Inflammatory macrophage (primary cell): ENCODE data around the gene AP3B2.

ENCODE experiments used
- DNase-seq, 2 donors: peaks; one replicate each; pipeline ENCODE4 v3.0.0-alpha.2; 2020 to 2022

The AP3B2 gene

DNA sequence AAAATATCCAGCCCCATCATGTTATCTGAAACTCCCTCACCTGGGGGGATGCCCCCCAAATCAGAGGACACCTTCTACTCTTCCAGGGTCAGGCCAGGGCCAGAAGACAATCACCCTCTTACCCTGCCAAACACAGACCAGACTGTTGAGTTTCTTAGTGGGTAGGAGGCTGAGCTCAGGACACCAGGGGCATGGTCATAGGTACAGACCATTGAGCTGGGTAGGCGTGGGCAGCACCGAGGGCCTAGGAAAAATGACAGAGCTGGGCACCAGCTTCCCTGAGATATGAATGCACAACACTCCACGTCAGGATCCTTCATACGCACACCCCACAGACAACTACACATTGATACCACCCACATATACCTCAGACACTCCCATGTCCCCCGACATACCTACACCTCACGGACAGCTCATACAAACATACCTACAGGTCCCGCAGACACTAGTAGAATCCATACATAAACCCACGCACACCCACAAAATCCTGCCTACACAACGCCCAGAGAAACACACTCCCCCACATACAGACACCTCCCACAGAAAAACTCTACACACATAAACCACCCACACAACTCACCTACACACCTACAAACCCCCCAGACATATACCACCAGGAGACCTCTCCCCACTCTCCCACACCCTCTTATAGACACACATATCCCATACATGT, 11.8 kb downstream of the AP3B2 start:
- no peak for DNase-seq

DNA sequence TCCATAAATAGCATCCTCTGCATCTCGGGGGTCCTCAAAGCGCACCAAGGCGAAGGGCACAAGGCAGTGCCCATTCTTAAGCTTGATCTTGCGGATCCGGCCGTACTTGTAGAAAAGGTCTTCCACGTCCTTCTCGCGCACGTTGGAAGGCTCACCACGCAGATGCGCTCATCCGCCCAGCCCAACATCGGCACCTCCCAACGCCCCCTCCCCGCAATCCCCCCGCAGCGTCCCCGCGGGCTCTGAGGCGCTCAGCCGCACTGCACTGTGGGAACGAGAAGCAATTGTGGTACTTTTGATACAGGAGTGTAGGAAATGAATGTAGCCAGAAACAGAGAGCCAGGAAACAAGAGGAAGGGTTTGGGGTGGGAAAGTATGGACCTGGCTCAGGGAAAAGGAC, 17.5 kb downstream of the AP3B2 start:
- DNase-seq = no peak

- DNase-seq = no peak
Observed at GRCh38 chr15:82689147-82689546, 20.5 kb downstream of the AP3B2 start.

DNA sequence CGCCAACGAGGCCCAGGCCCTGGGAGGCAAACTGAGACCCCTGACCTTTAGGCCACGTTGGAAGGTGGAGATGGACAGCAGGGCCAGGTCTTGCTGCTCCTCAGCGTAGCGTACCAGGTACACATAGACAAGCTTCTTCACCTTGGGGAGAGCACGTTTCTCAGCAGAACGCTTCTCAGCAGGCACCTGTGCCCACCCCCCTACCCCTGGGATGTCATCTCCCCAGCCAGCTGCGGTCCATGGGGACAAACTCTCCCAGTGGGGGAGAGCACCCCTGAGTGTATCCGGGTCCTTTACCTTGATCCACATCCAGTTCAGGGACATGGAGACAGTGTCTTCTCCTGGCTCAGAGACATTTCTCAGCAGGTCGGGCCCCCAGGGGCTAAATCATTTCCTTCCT, 21.0 kb downstream of the AP3B2 start:
- no peak for DNase-seq

DNA sequence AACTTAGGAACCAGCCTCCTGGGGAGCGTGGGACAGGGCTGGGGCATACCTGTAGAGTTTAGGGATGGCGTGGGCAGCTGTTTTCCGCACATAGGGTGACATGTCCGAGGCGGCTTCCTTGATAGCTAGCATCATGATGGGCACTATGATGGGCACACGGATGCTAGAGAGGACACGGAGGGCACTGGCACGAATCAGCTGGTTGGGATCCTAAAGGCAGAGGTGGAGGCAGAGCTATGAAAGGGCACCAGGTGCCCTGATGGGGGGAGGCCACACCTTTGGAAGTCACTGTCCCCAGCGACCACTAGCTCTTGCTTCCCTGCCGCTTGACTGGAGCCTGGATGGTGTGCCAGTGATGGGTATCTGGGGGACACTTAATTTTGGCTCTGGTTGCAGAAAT, 28.3 kb downstream of the AP3B2 start:
- no peak for DNase-seq

- no peak for DNase-seq
Observed at GRCh38 chr15:82680200-82681102, 29.2 kb downstream of the AP3B2 start.

- DNase-seq = no peak
Observed at GRCh38 chr15:82679626-82680199, 30.0 kb downstream of the AP3B2 start.

DNA sequence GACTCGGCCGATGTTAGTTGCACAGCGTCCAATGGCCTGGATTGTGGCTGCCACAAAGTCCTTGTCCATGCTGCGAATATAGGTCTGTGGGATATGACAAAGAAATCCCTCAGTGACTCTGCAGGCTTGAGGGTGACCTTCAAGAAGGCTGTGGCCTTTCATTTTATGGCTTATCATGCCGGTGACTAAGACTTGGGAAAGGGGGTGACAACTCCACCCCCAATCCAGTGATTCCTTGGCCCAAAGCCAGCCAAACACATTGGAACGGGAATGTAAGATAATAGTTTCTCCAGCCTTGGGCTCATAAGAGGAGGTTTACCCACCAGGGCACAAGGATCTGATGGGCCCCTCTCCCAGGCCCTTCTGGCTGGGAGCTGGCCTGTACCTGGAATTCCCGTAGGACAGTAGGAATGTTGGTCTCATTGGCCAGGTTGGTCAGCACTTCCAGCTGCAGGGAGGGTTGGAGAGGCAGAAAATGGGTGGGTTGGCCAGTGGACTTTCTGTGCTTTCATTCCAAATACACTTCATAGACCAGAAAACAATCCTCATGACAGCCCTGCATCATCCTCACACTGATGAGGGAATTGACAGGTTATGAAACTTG, 31.9 kb downstream of the AP3B2 start:
- no peak for DNase-seq

DNA sequence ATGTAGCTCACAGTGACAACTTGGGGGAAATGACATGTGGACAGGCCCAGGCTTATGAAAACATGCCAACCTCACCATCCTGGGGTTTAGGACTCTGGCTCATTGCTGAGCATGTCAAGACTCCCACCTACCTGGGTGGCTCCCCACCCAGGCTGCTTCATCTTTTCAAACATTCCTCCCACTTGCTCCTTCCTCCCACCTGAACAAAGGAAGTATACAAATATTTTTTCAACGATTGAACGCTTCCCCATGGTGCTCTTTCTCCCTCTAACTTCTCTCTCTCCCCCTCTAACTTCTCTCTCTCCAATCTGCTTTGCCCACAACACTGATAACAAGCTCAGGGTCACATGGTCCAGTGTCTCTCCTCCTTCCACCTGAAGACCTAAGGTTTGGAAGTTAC, 34.8 kb downstream of the AP3B2 start:
- DNase-seq = no peak

DNA sequence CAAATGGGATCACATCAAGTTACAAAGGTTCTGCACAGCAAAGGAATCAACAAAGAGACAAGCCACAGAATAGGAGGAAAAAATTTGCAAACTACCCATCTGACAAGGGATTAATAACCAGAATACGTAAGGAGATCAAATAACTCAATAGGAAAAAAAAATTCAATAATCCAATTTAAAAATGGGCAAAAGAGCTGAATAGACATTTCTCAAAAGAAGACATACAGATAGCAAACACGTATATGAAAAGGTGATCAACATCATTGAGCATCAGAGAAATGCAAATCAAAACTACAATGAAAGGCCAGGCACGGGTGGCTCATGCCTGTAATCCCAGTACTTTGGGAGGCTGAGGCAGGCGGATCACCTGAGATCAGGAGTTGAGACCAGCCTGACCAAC, 39.0 kb downstream of the AP3B2 start:
- DNase-seq = no peak

DNA sequence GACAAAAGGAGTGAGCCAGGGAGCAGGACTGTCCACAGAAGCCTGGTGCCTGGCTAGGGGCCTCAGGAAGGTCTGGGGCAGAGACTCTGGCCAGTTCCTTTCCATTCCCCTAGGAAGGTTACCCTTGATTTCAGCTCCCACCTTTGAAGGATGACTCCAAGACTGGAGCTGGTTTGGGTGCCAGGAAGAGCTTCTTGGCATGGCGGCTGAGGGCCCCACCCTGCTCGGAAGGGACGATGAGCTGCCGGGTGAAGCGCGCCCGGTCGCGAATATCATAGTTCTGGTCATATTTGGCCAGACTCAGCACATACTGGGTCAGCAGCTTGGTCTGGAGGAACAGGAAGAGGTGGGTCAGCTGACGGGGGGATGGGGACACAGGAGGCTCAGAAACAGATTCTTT, 43.1 kb downstream of the AP3B2 start:
- DNase-seq = no peak

DNA sequence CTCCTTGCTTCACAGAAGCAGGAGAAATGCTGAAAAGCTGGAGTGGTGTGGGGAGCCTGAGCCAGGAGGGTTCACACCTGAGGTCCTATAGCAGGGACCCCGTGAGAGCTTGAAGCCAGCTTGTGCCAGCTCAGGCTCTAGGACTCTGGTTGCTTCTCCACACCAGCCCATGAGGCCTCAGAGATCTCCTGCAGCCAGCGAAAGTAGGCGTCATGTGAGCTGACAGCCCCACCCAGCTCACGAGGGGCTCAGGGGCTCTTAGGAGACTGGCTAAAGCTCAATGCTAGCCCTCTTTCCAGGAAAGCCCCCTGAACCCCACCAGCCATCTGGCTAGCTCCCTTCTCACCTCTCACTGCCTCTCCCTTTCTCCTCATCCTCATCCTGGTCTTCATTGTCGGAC, 45.7 kb downstream of the AP3B2 start:
- no peak for DNase-seq

- peak; percentile 6 to 39 for DNase-seq
Observed at GRCh38 chr15:82663186-82663600, 46.5 kb downstream of the AP3B2 start.

GRCh38 chr15:82662641-82663040, 47.0 kb downstream of the AP3B2 start:
- DNase-seq = no peak

DNA sequence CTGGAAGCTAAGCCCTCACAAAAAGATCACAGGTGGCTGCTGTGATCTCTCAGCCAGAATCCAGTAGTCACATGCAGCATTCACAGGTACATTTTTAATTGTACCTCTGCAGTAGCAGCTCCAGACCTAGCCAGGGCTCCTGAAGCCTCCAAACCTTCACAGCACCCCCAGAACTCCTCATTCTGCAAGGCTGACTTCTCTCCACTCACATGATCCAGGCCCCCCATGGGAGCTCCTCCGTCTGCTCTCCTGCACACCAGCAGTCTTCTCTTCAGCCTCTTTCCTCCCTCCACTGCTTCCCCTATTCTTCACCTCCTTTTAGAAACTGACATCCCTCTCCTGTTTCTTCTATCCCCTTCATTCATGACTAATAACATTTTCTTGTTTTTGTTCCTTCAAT, 49.3 kb downstream of the AP3B2 start:
- DNase-seq = no peak

DNA sequence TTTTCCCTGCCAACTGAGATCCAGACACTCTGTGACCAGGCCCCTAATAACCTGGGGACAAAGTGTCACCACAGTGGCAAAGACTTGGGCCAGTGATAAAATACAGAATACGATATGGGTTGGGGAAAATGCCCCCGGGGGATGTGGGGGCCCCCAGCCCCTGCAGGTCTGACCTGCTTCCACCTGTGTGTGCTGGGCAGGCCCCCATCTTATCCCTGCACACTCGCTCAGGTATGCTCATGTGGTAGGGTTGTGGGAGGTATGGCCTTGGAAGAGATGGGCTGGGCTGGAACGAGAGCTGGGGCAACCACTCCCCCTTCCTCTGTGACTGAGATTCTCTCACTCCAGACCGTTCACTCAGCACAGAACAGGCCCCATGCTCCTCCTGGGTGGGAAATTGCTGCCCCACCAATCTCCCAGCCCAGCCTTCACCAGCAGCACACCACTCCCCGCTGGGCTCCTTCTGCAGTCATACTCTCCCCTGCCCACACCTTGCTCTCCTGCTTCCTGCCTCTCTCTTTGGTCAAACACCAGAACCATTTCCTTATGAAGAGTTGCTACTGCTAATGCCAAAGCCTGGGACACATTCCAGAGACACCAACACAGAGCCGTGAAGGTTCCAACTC, 52.9 kb downstream of the AP3B2 start:
- no peak for DNase-seq

DNA sequence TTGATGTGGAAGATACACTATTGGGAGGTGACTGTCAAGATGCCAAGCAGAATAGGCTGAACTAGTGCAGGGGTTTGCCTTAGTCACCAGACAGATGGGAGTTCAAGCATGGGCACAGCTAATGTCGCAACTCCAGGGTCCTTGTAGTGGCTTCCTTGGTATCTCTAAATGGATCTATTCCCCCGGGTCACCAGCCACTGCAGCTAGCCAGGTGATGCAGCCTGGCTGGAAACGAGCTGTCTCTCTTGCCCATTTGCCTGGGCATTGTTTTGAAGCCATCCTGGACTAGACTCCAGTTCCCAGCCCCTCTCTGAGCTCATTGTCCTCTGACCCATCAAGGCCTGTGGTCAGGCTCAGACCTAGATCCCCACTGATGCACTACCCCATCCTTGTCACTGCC, 54.1 kb downstream of the AP3B2 start:
- DNase-seq = no peak

- no peak for DNase-seq
Observed at GRCh38 chr15:82653483-82654168, 56.0 kb downstream of the AP3B2 start.

DNA sequence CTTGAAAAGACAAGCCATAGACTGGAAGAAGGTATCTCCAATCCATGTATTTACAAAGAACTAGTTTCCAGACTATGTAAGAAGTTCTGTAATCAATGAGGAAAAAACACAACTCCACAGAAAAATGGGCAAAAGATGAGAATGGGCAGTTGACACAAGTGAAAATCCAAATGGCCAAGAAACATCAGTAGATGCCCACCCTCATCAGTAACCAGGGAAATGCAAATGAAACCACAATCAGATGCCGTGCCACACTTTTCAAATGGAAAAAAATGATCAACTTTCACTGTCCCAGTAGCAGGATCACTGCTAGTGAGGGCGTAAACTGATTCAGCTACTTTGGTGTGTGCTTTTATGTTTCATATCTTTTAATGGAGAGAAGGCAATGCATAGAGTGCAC, 58.0 kb downstream of the AP3B2 start:
- no peak for DNase-seq

DNA sequence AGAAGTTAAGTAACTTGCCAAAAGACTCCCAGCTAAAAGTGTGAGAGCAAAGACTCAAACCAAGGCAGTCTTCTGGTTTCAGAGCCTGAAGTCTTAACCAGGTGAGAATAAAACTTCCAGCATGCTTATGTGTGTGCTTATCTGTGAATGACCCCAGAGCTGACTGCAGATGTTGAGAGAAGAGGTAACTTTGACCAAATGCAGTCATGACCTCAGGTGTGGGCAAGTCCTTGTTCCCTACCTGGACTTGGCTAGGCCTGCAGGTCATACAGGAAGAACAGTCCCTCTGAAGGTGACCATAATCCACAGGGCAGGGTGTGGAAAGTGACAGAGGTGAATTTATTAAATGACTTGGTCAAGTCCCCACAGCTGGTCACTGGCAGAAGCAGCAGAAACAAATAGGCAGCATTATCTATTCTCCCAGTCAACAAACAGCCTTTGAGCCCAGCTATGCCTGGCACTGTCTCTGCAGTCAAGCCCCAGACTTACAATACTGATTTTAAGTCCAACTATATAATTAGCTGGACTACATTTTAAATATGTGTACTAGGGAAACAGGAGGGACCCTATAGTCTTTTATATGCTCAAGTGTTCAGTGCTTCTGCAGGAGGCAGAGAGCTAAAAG, 59.5 kb downstream of the AP3B2 start:
- no peak for DNase-seq

- DNase-seq = no peak
Observed at GRCh38 chr15:82649226-82649999, 60.3 kb downstream of the AP3B2 start.
